CD4-positive, alpha-beta memory T cell (primary cell): Measurements from ENCODE around the gene PRKRIP1. TPM values are rescaled to one million over a fixed set of nuclear protein-coding genes. Genes with fewer than 3 reads are reported as not detected.

Experiments
- CTCF ChIA-PET: fragments of 350-600 bp; sonication (Branson Sonifier 250); formaldehyde crosslinking; loops from one replicate; lab custom pipeline; 2021; ENCODE audit warnings: inconsistent platforms; ENCODE audit not compliant: partially characterized antibody; lab: Charles Lee
- POLR2A ChIA-PET: fragments of 350-600 bp; sonication (Branson Sonifier 250); formaldehyde crosslinking; loops from one replicate; lab custom pipeline; 2021; ENCODE audit not compliant: partially characterized antibody; lab: Charles Lee
- DNase-seq, 5 donors: peaks; one replicate each; pipeline versions ENCODE4 v3.0.0 to v3.0.0-alpha.2; 2020 to 2022; ENCODE audit warnings: mixed read lengths in 1 of 5
- H3K27ac ChIP-seq: one replicate; pipeline ENCODE4 v1.7.0; 2013; ENCODE audit warnings: low read depth, low read length
- H3K27me3 ChIP-seq: 2 replicates; pipeline ENCODE4 v1.7.0; 2013; ENCODE audit warnings: mild to moderate bottlenecking, low read length, moderate library complexity; ENCODE audit not compliant: insufficient read depth
- H3K36me3 ChIP-seq: 2 replicates; pipeline ENCODE4 v1.7.0; 2013; ENCODE audit warnings: mild to moderate bottlenecking, low read length, moderate library complexity; ENCODE audit not compliant: insufficient read depth
- H3K4me1 ChIP-seq: 2 replicates; pipeline ENCODE4 v1.7.0; 2013; ENCODE audit warnings: mild to moderate bottlenecking, low read length, moderate library complexity; ENCODE audit not compliant: insufficient read depth
- H3K4me3 ChIP-seq, 2 donors: one replicate each; pipeline ENCODE4 v1.7.0; 2013; ENCODE audit warnings: low read length in 2 of 2, mild to moderate bottlenecking in 1 of 2
- H3K9me3 ChIP-seq, 2 donors: one replicate each; pipeline ENCODE4 v1.7.0; 2013; ENCODE audit warnings: low read length in 2 of 2, control low read depth in 1 of 2; ENCODE audit not compliant: control insufficient read depth in 1 of 2
- H3K27ac Mint-ChIP-seq, 7 donors: one replicate each; pipeline ENCODE4 v1.8.0; 2020 to 2021; ENCODE audit warnings: mixed read lengths in 7 of 7, mild to moderate bottlenecking in 6 of 7, inconsistent platforms in 3 of 7, moderate library complexity in 3 of 7
- H3K27me3 Mint-ChIP-seq, 2 donors: one replicate each; pipeline ENCODE4 v1.8.0; 2020 to 2021; ENCODE audit warnings: mixed read lengths in 2 of 2
- H3K36me3 Mint-ChIP-seq, 2 donors: one replicate each; pipeline ENCODE4 v1.8.0; 2020 to 2021; ENCODE audit warnings: mixed read lengths in 2 of 2, inconsistent platforms in 1 of 2, mild to moderate bottlenecking in 1 of 2
- H3K4me1 Mint-ChIP-seq, 4 donors: one replicate each; pipeline ENCODE4 v1.8.0; 2020 to 2021; ENCODE audit warnings: mixed read lengths in 4 of 4, mild to moderate bottlenecking in 1 of 4
- H3K4me3 Mint-ChIP-seq, 8 donors: one replicate each; pipeline ENCODE4 v1.8.0; 2020 to 2021; ENCODE audit warnings: mixed read lengths in 8 of 8, mild to moderate bottlenecking in 7 of 8, moderate library complexity in 6 of 8, inconsistent platforms in 3 of 8
- H3K9me3 Mint-ChIP-seq, 8 donors: one replicate each; pipeline ENCODE4 v1.8.0; 2020 to 2021; ENCODE audit warnings: mixed read lengths in 8 of 8, mild to moderate bottlenecking in 5 of 8, inconsistent platforms in 3 of 8, moderate library complexity in 1 of 8
- intact Hi-C: fragments of 100-400 bp; cut with micrococcal nuclease; formaldehyde crosslinking; loops from one replicate; pipeline ENCODE4 v1.15.1; 2023
- polyA plus RNA-seq, 2 donors: library from polyadenylated mRNA; unstranded; fragments of 300-500 nt; fragmentation: Illumina TruSeq; gene quantifications; one replicate each; pipeline ENCODE4 v1.2.3, GENCODE V29; 2021
- total RNA-seq, 2 experiments: library from RNA; stranded (reverse); gene quantifications; one replicate each; pipeline ENCODE4 v1.2.3, GENCODE V29; 2021

PRKRIP1 gene
- total and polyA plus RNA-seq, 4 experiments from 2014 or later: 9.7 to 47.6 (median 32.4) TPM

- ChIA-PET POLR2A (interaction anchor here (1.1 to 2.1 kb wide), 3 partner anchors 13 to 28 kb away, joined by 3 to 6 read pairs (median 5); no protein-coding TSS in a partner anchor), CTCF (interaction anchor here (1.3 to 2.9 kb wide), 2 partner anchors 10 to 36 kb away, joined by 7 to 12 read pairs; no protein-coding TSS in a partner anchor)
- Mint-ChIP-seq H3K27me3 (no peaks in the 10 kb centered on the region), H3K36me3 (peaks cover 9 to 25% of the 10 kb centered on the region in 2 donors), H3K4me3 (no peak overlapping the region), H3K9me3 (no peaks in the 10 kb centered on the region), H3K4me1 (peaks cover 3 to 10% (median 5%) of the 10 kb centered on the region in 4 donors), H3K27ac (no peak overlapping the region)
- Histone ChIP-seq H3K36me3 (peaks cover 5% of the 10 kb centered on the region), H3K9me3 (no peaks in the 10 kb centered on the region), H3K27me3 (no peaks in the 10 kb centered on the region), H3K27ac (no peak overlapping the region), H3K4me1 (peaks cover 2% of the 10 kb centered on the region), H3K4me3 (no peak overlapping the region)
- DNase-seq: no peak
- intact Hi-C loops: no loop called here
Measured at GRCh38 chr7:102439963-102440795, 44.0 kb downstream of the PRKRIP1 start.

- Histone ChIP-seq H3K27ac (no peak overlapping the region), H3K36me3 (peaks cover 7% of the 10 kb centered on the region), H3K4me3 (no peak overlapping the region), H3K27me3 (no peaks in the 10 kb centered on the region), H3K9me3 (no peaks in the 10 kb centered on the region), H3K4me1 (no peaks in the 10 kb centered on the region)
- Mint-ChIP-seq H3K36me3 (peaks cover 5 to 32% of the 10 kb centered on the region in 2 donors), H3K4me3 (no peak overlapping the region), H3K27ac (peak overlapping the region in 5 of 7 donors; percentile 23 to 89 (median 50)), H3K4me1 (peaks cover 0 to under 1% (median 0%) of the 10 kb centered on the region in 4 donors), H3K9me3 (no peaks in the 10 kb centered on the region), H3K27me3 (no peaks in the 10 kb centered on the region)
- ChIA-PET POLR2A (interaction anchor here (1.1 kb wide), 1 partner anchor 19 kb away, joined by 3 read pairs; the partner anchor contains the start of gene ALKBH4), CTCF (interaction anchor here (1.0 to 2.1 kb wide), 3 partner anchors 30 to 40 kb away, joined by 3 to 8 read pairs (median 4); no protein-coding TSS in a partner anchor)
- intact Hi-C loops: no loop called here
- no peak for DNase-seq
Measured at GRCh38 chr7:102444961-102445673, 49.0 kb downstream of the PRKRIP1 start.

GRCh38 chr7:102445674-102446071 lies 49.5 kb downstream of the PRKRIP1 start:
- Mint-ChIP-seq H3K36me3 (peaks cover 5 to 32% of the 10 kb centered on the region in 2 donors), H3K4me3 (no peak overlapping the region)
- H3K27ac ChIP-seq: no peak overlapping the region

GRCh38 chr7:102446387-102447156 lies 50.4 kb downstream of the PRKRIP1 start:
- Histone ChIP-seq H3K36me3 (peaks cover 7% of the 10 kb centered on the region), H3K4me3 (no peak overlapping the region), H3K4me1 (no peaks in the 10 kb centered on the region), H3K9me3 (no peaks in the 10 kb centered on the region), H3K27ac (no peak overlapping the region), H3K27me3 (no peaks in the 10 kb centered on the region)
- H3K36me3 Mint-ChIP-seq: peaks cover 3 to 31% of the 10 kb centered on the region in 2 donors
- no peaks in the 10 kb centered on the region for H3K27me3 Mint-ChIP-seq
- H3K27ac Mint-ChIP-seq: no peak overlapping the region
- CTCF ChIA-PET: interaction anchor here (1.7 to 7.2 kb wide), 2 partner anchors 12 to 33 kb away, joined by 3 to 134 read pairs; partner anchors contain the start of gene ORAI2
- H3K4me3 Mint-ChIP-seq: no peak overlapping the region
- intact Hi-C loops: no loop called here
- peaks cover 0 to 4% (median 2%) of the 10 kb centered on the region in 4 donors for H3K4me1 Mint-ChIP-seq
- POLR2A ChIA-PET: interaction anchor here (1.1 kb wide), 1 partner anchor 17 kb away, joined by 3 read pairs; the partner anchor contains the start of gene ALKBH4
- no peaks in the 10 kb centered on the region for H3K9me3 Mint-ChIP-seq
- no peak for DNase-seq

More at GRCh38 chr7:102445674-102446071, 49.5 kb downstream of the PRKRIP1 start:
- H3K4me3 ChIP-seq: no peak overlapping the region
- no peaks in the 10 kb centered on the region for H3K4me1 ChIP-seq
- ChIA-PET POLR2A (interaction anchor here (1.1 kb wide), 1 partner anchor 18 kb away, joined by 3 read pairs; the partner anchor contains the start of gene ALKBH4), CTCF (interaction anchor here (1.0 kb wide), 1 partner anchor 41 kb away, joined by 3 read pairs; no protein-coding TSS in a partner anchor)
- Mint-ChIP-seq H3K4me1 (peaks cover 0 to 4% (median 2%) of the 10 kb centered on the region in 4 donors), H3K27ac (peak overlapping the region in 1 of 7 donors; percentile 52), H3K27me3 (no peaks in the 10 kb centered on the region), H3K9me3 (no peaks in the 10 kb centered on the region)
- H3K9me3 ChIP-seq: no peaks in the 10 kb centered on the region
- no peak for DNase-seq
- H3K27me3 ChIP-seq: no peaks in the 10 kb centered on the region
- intact Hi-C loops: no loop called here
- peaks cover 7% of the 10 kb centered on the region for H3K36me3 ChIP-seq

GRCh38 chr7:102447311-102447710 lies 51.1 kb downstream of the PRKRIP1 start:
- Histone ChIP-seq H3K27me3 (no peaks in the 10 kb centered on the region), H3K9me3 (no peaks in the 10 kb centered on the region), H3K4me1 (no peaks in the 10 kb centered on the region), H3K4me3 (no peak overlapping the region), H3K27ac (no peak overlapping the region), H3K36me3 (peaks cover 7% of the 10 kb centered on the region)
- Mint-ChIP-seq H3K4me1 (peaks cover 0 to 4% (median 2%) of the 10 kb centered on the region in 4 donors), H3K4me3 (no peak overlapping the region), H3K36me3 (peaks cover 0 to 26% of the 10 kb centered on the region in 2 donors), H3K27me3 (no peaks in the 10 kb centered on the region), H3K9me3 (no peaks in the 10 kb centered on the region), H3K27ac (no peak overlapping the region)
- intact Hi-C loops: no loop called here
- ChIA-PET CTCF (interaction anchor here (1.7 to 7.2 kb wide), 3 partner anchors 13 to 41 kb away, joined by 3 to 134 read pairs (median 96); partner anchors contain the start of gene ORAI2), POLR2A (no interaction called here)
- no peak for DNase-seq

- H3K27ac ChIP-seq: no peak overlapping the region
- DNase-seq: no peak
- Mint-ChIP-seq H3K27me3 (no peaks in the 10 kb centered on the region), H3K36me3 (peaks cover 0 to 23% of the 10 kb centered on the region in 2 donors), H3K27ac (no peak overlapping the region), H3K4me1 (peaks cover 0 to 4% (median 2%) of the 10 kb centered on the region in 4 donors), H3K4me3 (no peak overlapping the region), H3K9me3 (no peaks in the 10 kb centered on the region)
- no peak overlapping the region for H3K4me3 ChIP-seq
- ChIA-PET CTCF (interaction anchor here (1.6 to 7.2 kb wide), 7 partner anchors 10 to 58 kb away, joined by 5 to 134 read pairs (median 7); partner anchors contain the start of gene PRKRIP1), POLR2A (interaction anchor here (1.8 kb wide), 2 partner anchors 23 to 33 kb away, joined by 11 to 13 read pairs; no protein-coding TSS in a partner anchor)
- no peaks in the 10 kb centered on the region for H3K9me3 ChIP-seq
- H3K4me1 ChIP-seq: no peaks in the 10 kb centered on the region
- no peaks in the 10 kb centered on the region for H3K27me3 ChIP-seq
- H3K36me3 ChIP-seq: peaks cover 7% of the 10 kb centered on the region
- intact Hi-C loops: loop anchor here (1.0 kb wide), 1 partner anchor 45 kb away; no protein-coding TSS in a partner anchor
Measured at GRCh38 chr7:102449136-102449535, 53.0 kb downstream of the PRKRIP1 start.
